Transverse colon (tissue), 4 donors: ENCODE data around the gene GZMM.

Experiments used
- CTCF ChIP-seq, 5 experiments: fragments of 200-600 bp in 3 of 5; fragments of 450-650 bp in 2 of 5; sonication (generic) in 3 of 5; IDR thresholded peaks; 1 replicate in 2 of 5; 2 replicates in 3 of 5; pipeline ENCODE4 v1.5.1; 2016 to 2017; ENCODE audit warnings: antibody characterized with exemption in 5 of 5, inconsistent platforms in 3 of 5, mild to moderate bottlenecking in 2 of 5, moderate library complexity in 1 of 5
- EP300 ChIP-seq: sonication (generic); formaldehyde crosslinking; IDR thresholded peaks from one replicate; pipeline ENCODE4 v1.6.1; 2017; ENCODE audit warnings: antibody characterized with exemption, low read depth
- POLR2A ChIP-seq: fragments of 450-650 bp; IDR thresholded peaks from one replicate; pipeline ENCODE4 v1.6.1; 2016; ENCODE audit warnings: antibody characterized with exemption, mild to moderate bottlenecking, moderate library complexity
- POLR2AphosphoS5 ChIP-seq, 3 donors: sonication (generic); formaldehyde crosslinking; IDR thresholded peaks; one replicate each; pipeline ENCODE4 v1.6.1; 2016; ENCODE audit warnings: antibody characterized with exemption in 3 of 3

- TF ChIP-seq EP300, result no peak
- TF ChIP-seq CTCF (IDR thresholded peaks at IDR 0.05), result no peak
- no peak for TF ChIP-seq POLR2A
- TF ChIP-seq POLR2AphosphoS5 (IDR thresholded peaks at IDR 0.05), result no peak
Measured at GRCh38 chr19:524062-524674, 19.7 kb upstream of the GZMM start.
